Common myeloid progenitor, CD34-positive (primary cell): Measurements from ENCODE around the gene FOXJ3.

Experiments used
- CTCF ChIA-PET: fragments of 350-600 bp; sonication (Branson Sonifier 250); formaldehyde crosslinking; loops from one replicate; lab custom pipeline; 2021; ENCODE audit warnings: antibody characterized with exemption; lab: Charles Lee
- POLR2A ChIA-PET: fragments of 350-600 bp; sonication (Branson Sonifier 250); formaldehyde crosslinking; loops from one replicate; lab custom pipeline; 2021; ENCODE audit warnings: antibody characterized with exemption; lab: Charles Lee
- DNase-seq, 3 donors: peaks; one replicate each; pipeline versions ENCODE4 v3.0.0 to v3.0.0-alpha.2; 2013
- H3K27ac ChIP-seq, 2 experiments: 1 replicate in 1 of 2; 2 replicates in 1 of 2; pipeline ENCODE4 v1.7.0; 2013; ENCODE audit warnings: inconsistent platforms in 2 of 2, low read length in 2 of 2, mild to moderate bottlenecking in 2 of 2, low read depth in 1 of 2, moderate library complexity in 1 of 2; ENCODE audit not compliant: severe bottlenecking in 2 of 2, insufficient read depth in 1 of 2, poor library complexity in 1 of 2
- H3K27me3 ChIP-seq, 5 experiments: replicated peaks in 2 of 5; 1 replicate in 3 of 5; 2 replicates in 2 of 5; pipeline versions ENCODE4 v1.6.1 to v1.7.0; 2013; ENCODE audit warnings: low read length in 4 of 5, mild to moderate bottlenecking in 2 of 5, moderate library complexity in 2 of 5, inconsistent platforms in 1 of 5; ENCODE audit not compliant: insufficient read depth in 5 of 5, control insufficient read depth in 4 of 5
- H3K36me3 ChIP-seq, 4 experiments: 1 replicate in 2 of 4; 2 replicates in 2 of 4; pipeline versions ENCODE4 v1.6.1 to v1.7.0; 2013; ENCODE audit warnings: low read length in 3 of 4, control low read depth in 1 of 4, mild to moderate bottlenecking in 1 of 4; ENCODE audit not compliant: control insufficient read depth in 4 of 4, insufficient read depth in 4 of 4
- H3K4me1 ChIP-seq, 4 experiments: 1 replicate in 3 of 4; 2 replicates in 1 of 4; pipeline versions ENCODE4 v1.6.1 to v1.7.1; 2013; ENCODE audit warnings: low read length in 3 of 4, mild to moderate bottlenecking in 3 of 4, control low read depth in 1 of 4, inconsistent platforms in 1 of 4, moderate library complexity in 1 of 4; ENCODE audit not compliant: control insufficient read depth in 4 of 4, insufficient read depth in 4 of 4; ENCODE audit errors: control extremely low read depth in 1 of 4
- H3K4me3 ChIP-seq, 7 experiments: 1 replicate in 4 of 7; 2 replicates in 3 of 7; pipeline versions ENCODE4 v1.5.1 to v1.7.0; 2013; ENCODE audit warnings: mild to moderate bottlenecking in 7 of 7, low read length in 6 of 7, moderate library complexity in 6 of 7, inconsistent platforms in 2 of 7, low read depth in 2 of 7, control low read depth in 1 of 7; ENCODE audit not compliant: insufficient read depth in 4 of 7, control insufficient read depth in 1 of 7; ENCODE audit errors: extremely low read depth in 1 of 7
- H3K9me3 ChIP-seq, 5 experiments: 1 replicate in 4 of 5; 2 replicates in 1 of 5; pipeline versions ENCODE4 v1.6.1 to v1.7.1; 2013; ENCODE audit warnings: low read length in 4 of 5, mild to moderate bottlenecking in 2 of 5, inconsistent platforms in 1 of 5, low read depth in 1 of 5, moderate library complexity in 1 of 5; ENCODE audit not compliant: control insufficient read depth in 4 of 5, insufficient read depth in 2 of 5; ENCODE audit errors: control extremely low read depth in 1 of 5
- WGBS: methylation state at CpG from one replicate; pipeline ENCODE4 v1.1.5; 2013; ENCODE audit not compliant: insufficient coverage; 5-methylcytosine and 5-hydroxymethylcytosine counted together

Gene FOXJ3

DNA sequence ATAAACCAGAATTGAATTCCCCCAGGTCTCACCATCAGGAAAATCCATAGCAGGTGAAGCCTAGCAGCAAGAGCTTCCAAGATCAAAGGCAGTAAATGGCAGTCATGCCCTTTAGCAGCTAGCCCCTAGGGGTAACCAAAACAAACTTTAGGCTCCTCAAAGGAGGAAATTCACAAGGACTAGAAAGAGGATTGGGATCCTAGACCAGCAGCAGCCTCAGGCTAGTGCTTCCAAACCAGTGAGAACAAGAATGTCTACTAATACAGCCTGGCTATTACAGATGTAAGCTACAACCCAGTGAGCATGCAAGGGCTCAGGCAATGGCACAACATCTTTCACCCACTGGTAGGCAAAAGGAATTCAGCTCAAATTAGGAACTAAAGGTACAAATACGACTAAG, 34.4 kb upstream of the FOXJ3 start:
- no peak for DNase-seq
- POLR2A ChIA-PET: no interaction called here
- H3K4me3 ChIP-seq: no peak overlapping the region
- no peaks in the 10 kb centered on the region for H3K9me3 ChIP-seq
- H3K27me3 ChIP-seq: peaks cover 0 to 5% (median 2%) of the 10 kb centered on the region in 5 experiments
- CTCF ChIA-PET: no interaction called here
- no peaks in the 10 kb centered on the region for H3K4me1 ChIP-seq
- 100% methylated on average over 1 of the region's 1 CpG for WGBS
- no peaks in the 10 kb centered on the region for H3K36me3 ChIP-seq
- H3K27ac ChIP-seq: no peak overlapping the region

DNA sequence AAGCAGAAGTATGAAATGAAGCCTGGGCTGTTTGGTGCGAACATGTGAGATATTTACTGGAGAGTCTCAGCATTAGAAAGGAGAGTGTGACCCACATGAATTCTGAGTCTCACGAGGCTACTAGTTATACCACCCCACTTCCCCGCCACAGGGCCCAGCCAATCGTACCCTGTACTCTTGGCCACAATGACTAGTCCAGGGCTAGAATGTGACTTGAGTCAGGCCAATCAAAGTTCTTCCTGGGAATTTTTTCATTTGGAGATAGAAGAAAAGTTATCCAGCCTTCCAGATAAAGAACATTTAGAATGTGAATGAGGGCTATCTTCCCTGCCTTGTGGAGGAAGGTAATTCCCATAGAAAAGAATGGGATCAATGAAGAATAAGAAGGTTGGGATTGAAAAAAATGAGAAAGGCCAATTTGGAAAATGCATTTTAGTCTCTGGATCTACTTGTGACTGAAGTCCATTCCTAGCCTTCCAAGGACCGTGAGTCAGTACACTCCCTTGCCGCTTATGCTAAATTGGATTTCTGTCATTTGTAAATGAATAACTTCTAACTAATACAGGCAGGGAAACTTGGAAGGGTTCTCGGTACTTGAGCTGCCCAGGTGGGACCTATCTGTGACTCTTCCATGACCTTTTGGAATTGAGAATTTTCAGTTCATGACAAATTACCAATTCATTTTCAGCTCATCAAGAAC, 33.2 kb upstream of the FOXJ3 start:
- Histone ChIP-seq H3K4me3 (no peak overlapping the region), H3K36me3 (no peaks in the 10 kb centered on the region), H3K4me1 (no peaks in the 10 kb centered on the region), H3K27me3 (peaks cover 0 to 5% (median 2%) of the 10 kb centered on the region in 5 experiments), H3K27ac (no peak overlapping the region), H3K9me3 (no peaks in the 10 kb centered on the region)
- ChIA-PET POLR2A (no interaction called here), CTCF (no interaction called here)
- WGBS: 73% methylated on average over 4 of the region's 7 CpGs
- DNase-seq: no peak

DNA sequence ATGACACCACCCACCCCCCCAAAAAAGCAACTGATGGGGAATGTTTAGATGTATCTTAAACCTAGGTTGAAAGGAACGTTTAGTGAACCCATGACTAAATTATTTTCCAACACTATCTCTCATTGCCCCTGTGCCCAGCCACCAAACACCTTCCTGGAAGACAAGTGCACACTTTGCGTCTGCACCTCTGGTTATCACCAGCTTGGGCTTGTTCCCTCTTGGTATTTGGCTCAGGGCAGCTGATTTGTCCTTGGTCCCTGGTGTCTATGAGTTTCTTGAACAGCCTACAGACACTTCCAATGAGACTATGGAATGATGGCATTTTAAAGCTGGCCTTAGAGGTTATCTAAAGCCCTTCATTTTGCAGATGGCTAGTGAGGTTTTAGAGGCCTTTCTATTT, 30.1 kb upstream of the FOXJ3 start:
- DNase-seq: no peak
- no peaks in the 10 kb centered on the region for H3K9me3 ChIP-seq
- no peak overlapping the region for H3K4me3 ChIP-seq
- no peaks in the 10 kb centered on the region for H3K36me3 ChIP-seq
- POLR2A ChIA-PET: interaction anchor here (0.7 kb wide), 1 partner anchor 260 kb away, joined by 3 read pairs; no protein-coding TSS in a partner anchor
- WGBS: 83% methylated on average over 1 of the region's 2 CpGs
- CTCF ChIA-PET: interaction anchor here (0.8 to 1.3 kb wide), 2 partner anchors 10 to 20 kb away, joined by 3 read pairs; no protein-coding TSS in a partner anchor
- H3K27me3 ChIP-seq: peaks cover 0 to 2% (median 0%) of the 10 kb centered on the region in 5 experiments
- no peak overlapping the region for H3K27ac ChIP-seq
- no peaks in the 10 kb centered on the region for H3K4me1 ChIP-seq

DNA sequence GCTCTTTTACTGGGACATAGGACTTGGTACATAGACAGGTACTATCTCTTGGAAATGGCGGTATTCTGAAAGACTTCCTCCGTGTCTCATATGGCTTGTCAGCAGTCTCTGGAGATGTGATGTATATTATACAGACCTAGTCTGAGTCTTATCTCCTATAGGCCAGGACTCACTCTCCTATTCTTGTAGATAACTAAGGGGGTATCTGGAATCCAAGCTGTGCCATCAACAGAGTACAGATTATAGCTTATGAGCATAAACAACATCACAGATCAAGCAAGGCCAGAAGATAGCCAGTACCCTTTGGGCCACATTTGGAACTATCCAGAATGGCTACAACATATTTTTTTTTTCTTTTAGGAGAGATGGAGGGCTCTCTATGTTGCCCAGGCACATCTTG, 29.5 kb upstream of the FOXJ3 start:
- POLR2A ChIA-PET: interaction anchor here (0.7 kb wide), 1 partner anchor 260 kb away, joined by 3 read pairs; no protein-coding TSS in a partner anchor
- no CpG with 5 or more reads among the region's 2 CpGs for WGBS
- DNase-seq: no peak

DNA sequence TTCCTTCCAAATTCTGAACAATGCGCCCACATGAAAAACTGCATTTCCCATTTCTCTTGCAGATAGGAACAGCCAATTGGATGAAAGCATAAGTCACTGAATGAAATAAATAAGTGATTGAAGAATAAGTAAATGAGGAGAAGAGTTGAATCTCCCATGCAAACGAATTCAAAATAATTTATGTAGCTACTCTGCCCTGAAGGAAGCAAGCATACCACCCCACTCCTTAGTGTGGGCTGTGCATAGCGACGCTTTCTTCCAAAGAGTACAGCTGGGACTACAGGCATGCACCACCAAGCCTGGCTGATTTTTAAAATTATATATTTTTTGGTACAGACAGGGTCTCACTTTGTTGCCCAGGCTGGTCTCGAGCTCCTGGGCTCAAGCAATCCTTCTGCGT, 29.1 kb upstream of the FOXJ3 start:
- Histone ChIP-seq H3K27ac (no peak overlapping the region), H3K36me3 (no peaks in the 10 kb centered on the region), H3K4me3 (no peak overlapping the region), H3K9me3 (no peaks in the 10 kb centered on the region), H3K27me3 (peaks cover 0 to 2% (median 0%) of the 10 kb centered on the region in 5 experiments), H3K4me1 (no peaks in the 10 kb centered on the region)
- no peak for DNase-seq
- 94% methylated on average over 5 of the region's 6 CpGs for WGBS
- ChIA-PET POLR2A (no interaction called here), CTCF (interaction anchor here (1.1 kb wide), 1 partner anchor 20 kb away, joined by 3 read pairs; no protein-coding TSS in a partner anchor)

More for the DNA sequence above, 29.5 kb upstream of the FOXJ3 start:
- Histone ChIP-seq H3K9me3 (no peaks in the 10 kb centered on the region), H3K27me3 (peaks cover 0 to 2% (median 0%) of the 10 kb centered on the region in 5 experiments), H3K36me3 (no peaks in the 10 kb centered on the region), H3K27ac (no peak overlapping the region), H3K4me1 (no peaks in the 10 kb centered on the region), H3K4me3 (no peak overlapping the region)
- CTCF ChIA-PET: interaction anchor here (1.1 kb wide), 1 partner anchor 20 kb away, joined by 3 read pairs; no protein-coding TSS in a partner anchor

DNA sequence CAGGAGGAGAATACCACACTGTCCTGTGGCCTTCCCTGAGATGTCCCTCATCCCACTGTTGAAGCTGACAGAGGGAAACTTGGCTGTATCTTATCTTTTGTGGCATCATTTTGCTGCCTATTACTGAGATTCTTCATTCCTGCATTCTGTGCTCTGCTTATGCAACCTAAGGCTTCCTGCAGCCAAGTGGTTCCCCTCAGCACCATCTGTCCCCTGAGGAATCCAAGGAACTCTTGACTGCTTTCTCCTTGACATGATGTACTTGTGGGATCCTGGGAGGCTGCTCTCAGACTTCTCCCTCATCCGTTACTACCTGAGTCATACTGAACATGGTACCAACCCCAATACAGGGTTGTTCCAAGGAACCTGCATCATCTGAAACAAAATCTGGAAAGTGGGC, 24.4 kb upstream of the FOXJ3 start:
- Histone ChIP-seq H3K27ac (no peak overlapping the region), H3K9me3 (no peaks in the 10 kb centered on the region), H3K27me3 (peaks cover 0 to 4% (median 0%) of the 10 kb centered on the region in 5 experiments), H3K4me3 (no peak overlapping the region), H3K4me1 (no peaks in the 10 kb centered on the region), H3K36me3 (no peaks in the 10 kb centered on the region)
- DNase-seq: no peak
- POLR2A ChIA-PET: no interaction called here
- CTCF ChIA-PET: no interaction called here
- WGBS: 88% methylated on average over 1 of the region's 1 CpG

DNA sequence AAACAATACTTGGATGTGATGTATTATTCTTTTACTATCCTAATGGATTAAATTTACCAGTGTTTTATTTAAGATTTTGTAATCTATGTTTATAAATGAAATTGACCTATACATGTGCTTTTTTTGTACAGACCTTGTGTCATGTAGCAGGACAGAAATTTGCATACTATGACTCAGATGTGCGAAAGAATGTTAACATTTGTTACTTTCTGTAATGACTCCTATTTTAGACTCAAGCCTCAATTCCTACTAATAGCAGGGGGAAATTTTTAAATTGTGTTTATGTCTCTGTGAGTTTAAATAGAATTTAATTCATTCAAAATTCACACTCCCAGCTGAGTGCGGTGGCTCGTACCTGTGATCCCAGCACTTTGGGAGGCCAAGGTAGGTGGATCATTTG, 23.8 kb upstream of the FOXJ3 start:
- Histone ChIP-seq H3K36me3 (no peaks in the 10 kb centered on the region), H3K9me3 (no peaks in the 10 kb centered on the region), H3K27me3 (peaks cover 0 to 4% (median 0%) of the 10 kb centered on the region in 5 experiments), H3K4me1 (no peaks in the 10 kb centered on the region), H3K27ac (no peak overlapping the region), H3K4me3 (no peak overlapping the region)
- no peak for DNase-seq
- no CpG with 5 or more reads among the region's 3 CpGs for WGBS
- POLR2A ChIA-PET: no interaction called here
- CTCF ChIA-PET: no interaction called here
